Measurements from ENCODE around the gene SLC38A4.

Gene SLC38A4

GRCh38 chr12:46841891-46842290, 16.1 kb upstream of the SLC38A4 start:
- Mint-ChIP-seq H3K4me1 (peaks cover 5% of the 10 kb centered on the region), H3K27ac (no peak overlapping the region), H3K9me3 (peaks cover 2% of the 10 kb centered on the region), H3K27me3 (ENCODE audit: low read depth) (peaks cover 9% of the 10 kb centered on the region), H3K36me3 (ENCODE audit: low read depth) (no peaks in the 10 kb centered on the region), H3K4me3 (no peak overlapping the region)
- TF ChIP-seq CTCF (IDR thresholded peaks at IDR 0.05; ENCODE audit: unreplicated experiment in 3 of 3): no peak

- Mint-ChIP-seq H3K36me3 (ENCODE audit: low read depth) (no peaks in the 10 kb centered on the region), H3K9me3 (peaks cover 6% of the 10 kb centered on the region), H3K4me3 (no peak overlapping the region), H3K27me3 (ENCODE audit: low read depth) (peaks cover 14% of the 10 kb centered on the region), H3K4me1 (peaks cover 5% of the 10 kb centered on the region), H3K27ac (no peak overlapping the region)
- no peak for TF ChIP-seq CTCF (IDR thresholded peaks at IDR 0.05; ENCODE audit: unreplicated experiment in 3 of 3)
Observed at GRCh38 chr12:46839964-46840363, 14.2 kb upstream of the SLC38A4 start.

GRCh38 chr12:46839232-46839631, 13.4 kb upstream of the SLC38A4 start:
- Mint-ChIP-seq H3K27ac (no peak overlapping the region), H3K36me3 (ENCODE audit: low read depth) (no peaks in the 10 kb centered on the region), H3K9me3 (peaks cover 6% of the 10 kb centered on the region), H3K27me3 (ENCODE audit: low read depth) (peaks cover 20% of the 10 kb centered on the region), H3K4me3 (no peak overlapping the region), H3K4me1 (peaks cover 5% of the 10 kb centered on the region)
- no peak for TF ChIP-seq CTCF (IDR thresholded peaks at IDR 0.05; ENCODE audit: unreplicated experiment in 3 of 3)

GRCh38 chr12:46835785-46836184, 10.0 kb upstream of the SLC38A4 start:
- H3K9me3 Mint-ChIP-seq: peaks cover 6% of the 10 kb centered on the region
- H3K4me1 Mint-ChIP-seq: peaks cover 7% of the 10 kb centered on the region
- H3K27me3 Mint-ChIP-seq (ENCODE audit: low read depth): peaks cover 47% of the 10 kb centered on the region
- no peaks in the 10 kb centered on the region for H3K36me3 Mint-ChIP-seq (ENCODE audit: low read depth)
- TF ChIP-seq CTCF (IDR thresholded peaks at IDR 0.05; ENCODE audit: unreplicated experiment in 3 of 3): no peak
- no peak overlapping the region for H3K27ac Mint-ChIP-seq
- no peak overlapping the region for H3K4me3 Mint-ChIP-seq

- H3K9me3 Mint-ChIP-seq: peaks cover 6% of the 10 kb centered on the region
- H3K27me3 Mint-ChIP-seq (ENCODE audit: low read depth): peaks cover 78% of the 10 kb centered on the region
- TF ChIP-seq CTCF (IDR thresholded peaks at IDR 0.05; ENCODE audit: unreplicated experiment in 3 of 3): no peak
- H3K36me3 Mint-ChIP-seq (ENCODE audit: low read depth): no peaks in the 10 kb centered on the region
- H3K4me3 Mint-ChIP-seq: peak overlapping the region; percentile 82 to 93 (median 83)
- H3K4me1 Mint-ChIP-seq: peaks cover 9% of the 10 kb centered on the region
- H3K27ac Mint-ChIP-seq: peak overlapping the region in 1 of 3 experiments; percentile 36
Observed at GRCh38 chr12:46832130-46832704, 6.4 kb upstream of the SLC38A4 start.
